Measurements from ENCODE around the gene PCDHGB6. TPM values are rescaled to one million over a fixed set of nuclear protein-coding genes. Genes with fewer than 3 reads are reported as not detected.

PCDHGB6 gene
- total RNA-seq, 1 donor from 2014 or later, result 2.6 TPM

Other genes with a start within 250 kb of the PCDHGB6 start
- 1.2 and 1.3 TPM in 2 replicates for gene PCDHB7, start 235.4 kb upstream of the PCDHGB6 start, total RNA-seq
- gene PCDHB8, start 230.2 kb upstream of the PCDHGB6 start, total RNA-seq, result 0.12 and 1.1 TPM in 2 replicates
- gene PCDHB16, start 225.6 kb upstream of the PCDHGB6 start, total RNA-seq, result 0.81 and 1.0 TPM in 2 replicates
- gene PCDHB9, start 220.9 kb upstream of the PCDHGB6 start, total RNA-seq, result 0.56 and 1.0 TPM in 2 replicates
- 0.56 and 1.2 TPM in 2 replicates for gene PCDHB10, start 215.7 kb upstream of the PCDHGB6 start, total RNA-seq
- 0.34 and 0.62 TPM in 2 replicates for gene PCDHB11, start 208.4 kb upstream of the PCDHGB6 start, total RNA-seq
- 0.29 and 0.56 TPM in 2 replicates for gene PCDHB12, start 199.3 kb upstream of the PCDHGB6 start, total RNA-seq
- gene PCDHB13, start 194.1 kb upstream of the PCDHGB6 start, total RNA-seq, result 1.4 and 1.7 TPM in 2 replicates
- 1.2 and 2.5 TPM in 2 replicates for gene PCDHB14, start 184.7 kb upstream of the PCDHGB6 start, total RNA-seq
- gene PCDHB15, start 162.6 kb upstream of the PCDHGB6 start, total RNA-seq, result 1.6 and 1.7 TPM in 2 replicates
- 0.12 TPM in 1 of 2 replicates, not detected in the other for gene SLC25A2, start 104.0 kb upstream of the PCDHGB6 start, total RNA-seq
- gene TAF7, start 87.2 kb upstream of the PCDHGB6 start, total RNA-seq, result 47.1 and 52.2 TPM in 2 replicates
- 0.19 and 1.3 TPM in 2 replicates for gene PCDHGA1, start 77.5 kb upstream of the PCDHGB6 start, total RNA-seq
- 3.5 and 5.2 TPM in 2 replicates for gene PCDHGA2, start 69.3 kb upstream of the PCDHGB6 start, total RNA-seq
- gene PCDHGA3, start 64.2 kb upstream of the PCDHGB6 start, total RNA-seq, result 5.1 and 8.1 TPM in 2 replicates
- gene PCDHGB1, start 57.9 kb upstream of the PCDHGB6 start, total RNA-seq, result 1.6 and 2.6 TPM in 2 replicates
- gene PCDHGA4, start 53.0 kb upstream of the PCDHGB6 start, total RNA-seq, result 5.8 and 6.8 TPM in 2 replicates
- 4.5 and 6.7 TPM in 2 replicates for gene PCDHGB2, start 48.0 kb upstream of the PCDHGB6 start, total RNA-seq
- 3.0 and 3.1 TPM in 2 replicates for gene PCDHGA5, start 43.9 kb upstream of the PCDHGB6 start, total RNA-seq
- gene PCDHGB3, start 37.8 kb upstream of the PCDHGB6 start, total RNA-seq, result 3.2 and 3.8 TPM in 2 replicates
- 6.9 and 10.2 TPM in 2 replicates for gene PCDHGA6, start 34.1 kb upstream of the PCDHGB6 start, total RNA-seq
- 9.9 and 10.7 TPM in 2 replicates for gene PCDHGA7, start 25.3 kb upstream of the PCDHGB6 start, total RNA-seq
- gene PCDHGB4, start 20.3 kb upstream of the PCDHGB6 start, total RNA-seq, result 14.1 and 14.6 TPM in 2 replicates
- gene PCDHGA8, start 15.4 kb upstream of the PCDHGB6 start, total RNA-seq, result 1.4 and 1.5 TPM in 2 replicates
- gene PCDHGB5, start 10.1 kb upstream of the PCDHGB6 start, total RNA-seq, result 32.0 and 38.0 TPM in 2 replicates
- 5.3 and 6.2 TPM in 2 replicates for gene PCDHGA9, start 5.2 kb upstream of the PCDHGB6 start, total RNA-seq
- 8.7 and 11.3 TPM in 2 replicates for gene PCDHGA10, start 5.0 kb downstream of the PCDHGB6 start, total RNA-seq
- 19.9 and 21.6 TPM in 2 replicates for gene PCDHGB7, start 9.7 kb downstream of the PCDHGB6 start, total RNA-seq
- 15.6 and 18.8 TPM in 2 replicates for gene PCDHGA11, start 13.0 kb downstream of the PCDHGB6 start, total RNA-seq
- 41.9 and 43.9 TPM in 2 replicates for gene PCDHGA12, start 22.5 kb downstream of the PCDHGB6 start, total RNA-seq
- 95.9 and 108 TPM in 2 replicates for gene PCDHGC3, start 67.9 kb downstream of the PCDHGB6 start, total RNA-seq
- 1.1 and 26.8 TPM in 2 replicates for gene PCDHGC4, start 77.0 kb downstream of the PCDHGB6 start, total RNA-seq
- gene PCDHGC5, start 81.1 kb downstream of the PCDHGB6 start, total RNA-seq, result 2.1 and 2.9 TPM in 2 replicates
- 26.5 and 32.1 TPM in 2 replicates for gene DIAPH1, start 211.0 kb downstream of the PCDHGB6 start, total RNA-seq
- 32.7 and 38.1 TPM in 2 replicates for gene HDAC3, start 228.8 kb downstream of the PCDHGB6 start, total RNA-seq
- gene RELL2, start 229.0 kb downstream of the PCDHGB6 start, total RNA-seq, result 0.44 and 1.9 TPM in 2 replicates
- 6.5 and 6.7 TPM in 2 replicates for gene FCHSD1, start 243.4 kb downstream of the PCDHGB6 start, total RNA-seq

Measured in cardiac ventricle fibroblast (primary cell).